ENCODE results near the gene MRPL33. TPM values are rescaled to one million over a fixed set of nuclear protein-coding genes. Genes with fewer than 3 reads are reported as not detected.
A peak's percentile ranks its signal among the peaks of the same experiment; 100 is the strongest.

The MRPL33 gene
- total and polyA plus RNA-seq, 2 of the 13 experiments (the other 11 are each of a cell fraction or from before 2014, with no cell fraction given) = 69.7 to 218 TPM

GRCh38 chr2:27737676-27738348, 33.7 kb upstream of the MRPL33 start (continued):
- TF ChIP-seq GMEB2 (CRISPR knock-in tag; IDR thresholded peaks at IDR 0.05; ENCODE audit: low read depth) = no peak
- TF ChIP-seq, protein P1, sequence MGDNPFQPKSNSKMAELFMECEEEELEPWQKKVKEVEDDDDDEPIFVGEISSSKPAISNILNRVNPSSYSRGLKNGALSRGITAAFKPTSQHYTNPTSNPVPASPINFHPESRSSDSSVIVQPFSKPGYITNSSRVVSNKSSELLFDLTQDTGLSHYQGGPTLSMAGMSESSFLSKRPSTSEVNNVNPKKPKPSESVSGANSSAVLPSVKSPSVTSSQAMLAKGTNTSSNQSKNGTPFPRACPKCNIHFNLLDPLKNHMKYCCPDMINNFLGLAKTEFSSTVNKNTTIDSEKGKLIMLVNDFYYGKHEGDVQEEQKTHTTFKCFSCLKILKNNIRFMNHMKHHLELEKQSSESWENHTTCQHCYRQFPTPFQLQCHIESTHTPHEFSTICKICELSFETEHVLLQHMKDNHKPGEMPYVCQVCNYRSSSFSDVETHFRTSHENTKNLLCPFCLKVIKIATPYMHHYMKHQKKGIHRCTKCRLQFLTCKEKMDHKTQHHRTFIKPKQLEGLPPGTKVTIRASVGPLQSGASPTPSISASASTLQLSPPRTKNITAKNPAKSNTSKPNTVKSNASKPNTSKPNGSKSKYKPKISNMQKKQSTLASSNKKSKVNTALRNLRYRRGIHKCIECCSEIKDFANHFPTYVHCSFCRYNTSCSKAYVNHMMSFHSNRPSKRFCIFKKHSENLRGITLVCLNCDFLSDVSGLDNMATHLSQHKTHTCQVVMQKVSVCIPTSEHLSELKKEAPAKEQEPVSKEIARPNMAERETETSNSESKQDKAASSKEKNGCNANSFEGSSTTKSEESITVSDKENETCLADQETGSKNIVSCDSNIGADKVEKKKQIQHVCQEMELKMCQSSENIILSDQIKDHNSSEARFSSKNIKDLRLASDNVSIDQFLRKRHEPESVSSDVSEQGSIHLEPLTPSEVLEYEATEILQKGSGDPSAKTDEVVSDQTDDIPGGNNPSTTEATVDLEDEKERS (CRISPR knock-in tag; IDR thresholded peaks at IDR 0.05) = no peak; the same call in 1 of the 2 replicates
- no peak for TF ChIP-seq ZNF34 (CRISPR knock-in tag; IDR thresholded peaks at IDR 0.05; ENCODE audit: borderline replicate concordance)
- TF ChIP-seq, protein P2, sequence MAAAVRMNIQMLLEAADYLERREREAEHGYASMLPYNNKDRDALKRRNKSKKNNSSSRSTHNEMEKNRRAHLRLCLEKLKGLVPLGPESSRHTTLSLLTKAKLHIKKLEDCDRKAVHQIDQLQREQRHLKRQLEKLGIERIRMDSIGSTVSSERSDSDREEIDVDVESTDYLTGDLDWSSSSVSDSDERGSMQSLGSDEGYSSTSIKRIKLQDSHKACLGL (CRISPR knock-in tag; IDR thresholded peaks at IDR 0.05) = no peak
- peak; percentile 68; the same call in 1 of the 2 replicates for TF ChIP-seq HIC2 (CRISPR knock-in tag; IDR thresholded peaks at IDR 0.05; ENCODE audit: low read depth)
- TF ChIP-seq ZNF343 (CRISPR knock-in tag; IDR thresholded peaks at IDR 0.05) = no peak
- 0 out of 2 replicates have a peak, but pooled peaks have one; percentile 41 for TF ChIP-seq REL (CRISPR knock-in tag; conservative IDR thresholded peaks at IDR 0.05)
- peak; percentile 16; the same call in 1 of the 2 replicates for TF ChIP-seq NFIC (IDR thresholded peaks at IDR 0.05; ENCODE audit: low read length)
- peak; percentile 69 for TF ChIP-seq MED1 (CRISPR knock-in tag; IDR thresholded peaks at IDR 0.05)
- TF ChIP-seq ZNF496 (CRISPR knock-in tag; IDR thresholded peaks at IDR 0.05; ENCODE audit: insufficient replicate concordance) = no peak
- TF ChIP-seq RORA (CRISPR knock-in tag; IDR thresholded peaks at IDR 0.05) = no peak
- no peak for TF ChIP-seq ZNF558 (CRISPR knock-in tag; IDR thresholded peaks at IDR 0.05; ENCODE audit: borderline replicate concordance)
- no peak for TF ChIP-seq SOX6 (IDR thresholded peaks at IDR 0.05)
- TF ChIP-seq SOX6 (CRISPR knock-in tag; IDR thresholded peaks at IDR 0.05) = no peak; the same call in 1 of the 2 replicates
- no peak for TF ChIP-seq KMT2B (CRISPR knock-in tag; IDR thresholded peaks at IDR 0.05)
- TF ChIP-seq ZNF772 (CRISPR knock-in tag; IDR thresholded peaks at IDR 0.05) = peak; percentile 77; the same call in 1 of the 2 replicates
- no peak for TF ChIP-seq BRF2 (CRISPR knock-in tag; IDR thresholded peaks at IDR 0.05)
- no peak for TF ChIP-seq TBX3 (IDR thresholded peaks at IDR 0.05; ENCODE audit: borderline replicate concordance)
- no peak; the same call in 1 of the 2 replicates for TF ChIP-seq HNF1B (CRISPR knock-in tag; IDR thresholded peaks at IDR 0.05)
- TF ChIP-seq MAF1 (CRISPR knock-in tag; IDR thresholded peaks at IDR 0.05; ENCODE audit: borderline replicate concordance) = no peak
